Measurements from ENCODE around the gene SLC30A4. TPM values are rescaled to one million over a fixed set of nuclear protein-coding genes. Genes with fewer than 3 reads are reported as not detected.

SLC30A4 gene
- 14.9 to 15.4 TPM (median 15.0 TPM) in 3 replicates for total RNA-seq

- Mint-ChIP-seq H3K27ac (peak within 1 kb of the TSS; percentile 97), H3K9me3 (no peaks in the 10 kb centered on the region), H3K4me1 (peaks cover 36% of the 10 kb centered on the region), H3K36me3 (peaks cover 14% of the 10 kb centered on the region), H3K27me3 (ENCODE audit: low read depth) (no peaks in the 10 kb centered on the region), H3K4me3 (peak within 1 kb of the TSS; percentile 90)
- no peak for TF ChIP-seq CTCF (IDR thresholded peaks at IDR 0.05; ENCODE audit: unreplicated experiment)
- DNase-seq (ENCODE audit: low spot score in 2 of 2, unreplicated experiment in 2 of 2): peak; percentile 45 to 71
These were observed at the start of gene SLC30A4 for GRCh38 chr15:45522328-45523165. Gene SLC30A4, minus strand, starts transcription at chr15:45522755. Its CDS starts 401 bp downstream, at chr15:45522354.

GRCh38 chr15:45555934-45556608 lies 33.5 kb upstream of the SLC30A4 start:
- Mint-ChIP-seq H3K4me1 (no peaks in the 10 kb centered on the region), H3K9me3 (no peaks in the 10 kb centered on the region), H3K27ac (no peak overlapping the region), H3K27me3 (ENCODE audit: low read depth) (peaks cover 48% of the 10 kb centered on the region), H3K4me3 (no peak overlapping the region), H3K36me3 (no peaks in the 10 kb centered on the region)
- TF ChIP-seq CTCF (IDR thresholded peaks at IDR 0.05; ENCODE audit: unreplicated experiment): no peak
- DNase-seq (ENCODE audit: low spot score in 2 of 2, unreplicated experiment in 2 of 2): no peak

GRCh38 chr15:45551676-45552075 lies 29.1 kb upstream of the SLC30A4 start:
- H3K27me3 Mint-ChIP-seq (ENCODE audit: low read depth): peaks cover 29% of the 10 kb centered on the region
- no peak overlapping the region for H3K27ac Mint-ChIP-seq
- DNase-seq (ENCODE audit: low spot score in 2 of 2, unreplicated experiment in 2 of 2): no peak
- no peak for TF ChIP-seq CTCF (IDR thresholded peaks at IDR 0.05; ENCODE audit: unreplicated experiment)
- peaks cover 1% of the 10 kb centered on the region for H3K4me1 Mint-ChIP-seq
- H3K9me3 Mint-ChIP-seq: no peaks in the 10 kb centered on the region
- no peak overlapping the region for H3K4me3 Mint-ChIP-seq
- H3K36me3 Mint-ChIP-seq: no peaks in the 10 kb centered on the region

DNA sequence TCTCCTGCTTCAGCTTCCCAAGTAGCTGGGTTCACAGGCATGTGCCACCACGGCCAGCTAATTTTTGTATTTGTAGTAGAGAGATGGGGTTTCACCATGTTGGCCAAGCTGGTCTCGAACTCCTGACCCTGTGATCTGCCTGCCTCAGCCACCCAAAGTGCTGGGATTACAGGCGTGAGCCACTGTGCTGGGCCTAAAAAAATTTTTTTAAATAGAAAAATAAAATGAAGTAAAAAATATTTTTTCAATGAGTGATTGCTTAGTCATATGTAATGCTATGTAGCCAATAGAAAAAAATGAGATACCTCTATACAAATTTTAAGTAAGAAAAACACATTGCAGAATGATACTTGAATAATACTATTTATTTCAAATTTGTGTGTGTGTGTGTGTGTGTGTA lies 27.9 kb upstream of the SLC30A4 start:
- no peak for TF ChIP-seq CTCF (IDR thresholded peaks at IDR 0.05; ENCODE audit: unreplicated experiment)
- Mint-ChIP-seq H3K4me3 (no peak overlapping the region), H3K27ac (no peak overlapping the region), H3K27me3 (ENCODE audit: low read depth) (peaks cover 19% of the 10 kb centered on the region), H3K9me3 (no peaks in the 10 kb centered on the region), H3K4me1 (peaks cover 1% of the 10 kb centered on the region), H3K36me3 (no peaks in the 10 kb centered on the region)
- no peak for DNase-seq (ENCODE audit: low spot score in 2 of 2, unreplicated experiment in 2 of 2)

DNA sequence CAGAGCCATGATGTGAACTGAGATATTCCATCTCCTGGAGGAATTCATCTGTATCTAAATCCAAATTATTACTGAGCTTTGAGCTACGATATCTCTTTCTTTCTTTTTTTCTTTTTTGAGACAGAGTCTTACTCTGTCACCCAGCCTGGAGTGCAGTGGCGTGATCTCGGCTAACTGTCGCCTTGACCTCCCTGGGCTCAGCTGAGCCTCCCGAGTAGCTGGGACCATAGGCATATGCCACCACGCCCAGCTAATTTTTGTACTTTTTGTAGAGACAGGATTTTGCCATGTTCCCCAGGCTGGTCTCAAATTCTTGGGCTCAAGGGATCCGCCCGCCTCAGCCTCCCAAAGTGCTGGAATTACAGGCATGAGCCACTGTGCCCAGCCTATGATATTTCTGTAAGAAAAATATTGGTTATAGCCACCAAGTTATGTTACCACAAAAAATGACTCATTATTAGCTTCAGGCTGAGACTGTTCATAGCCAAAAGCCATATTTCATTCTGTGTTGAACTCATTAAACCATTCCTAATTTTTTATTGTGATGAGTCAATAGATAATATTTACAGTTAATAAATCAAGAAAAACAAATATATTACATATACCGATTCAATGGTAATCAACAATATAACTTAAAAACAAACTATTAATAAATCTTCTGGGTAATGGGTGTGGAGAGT lies 27.1 kb upstream of the SLC30A4 start:
- TF ChIP-seq CTCF (IDR thresholded peaks at IDR 0.05; ENCODE audit: unreplicated experiment): no peak
- H3K36me3 Mint-ChIP-seq: no peaks in the 10 kb centered on the region
- no peak overlapping the region for H3K4me3 Mint-ChIP-seq
- H3K27ac Mint-ChIP-seq: no peak overlapping the region
- no peaks in the 10 kb centered on the region for H3K9me3 Mint-ChIP-seq
- peaks cover 1% of the 10 kb centered on the region for H3K4me1 Mint-ChIP-seq
- peaks cover 15% of the 10 kb centered on the region for H3K27me3 Mint-ChIP-seq (ENCODE audit: low read depth)
- no peak for DNase-seq (ENCODE audit: low spot score in 2 of 2, unreplicated experiment in 2 of 2)

Measured in mesothelial cell of epicardium (in vitro differentiated cells).